ENCODE measurements around the gene LYAR. TPM values are rescaled to one million over a fixed set of nuclear protein-coding genes. Genes with fewer than 3 reads are reported as not detected.

Gene LYAR
- total RNA-seq, 3 donors from 2014 or later, result 5.2 to 12.9 (median 8.2) TPM

DNA sequence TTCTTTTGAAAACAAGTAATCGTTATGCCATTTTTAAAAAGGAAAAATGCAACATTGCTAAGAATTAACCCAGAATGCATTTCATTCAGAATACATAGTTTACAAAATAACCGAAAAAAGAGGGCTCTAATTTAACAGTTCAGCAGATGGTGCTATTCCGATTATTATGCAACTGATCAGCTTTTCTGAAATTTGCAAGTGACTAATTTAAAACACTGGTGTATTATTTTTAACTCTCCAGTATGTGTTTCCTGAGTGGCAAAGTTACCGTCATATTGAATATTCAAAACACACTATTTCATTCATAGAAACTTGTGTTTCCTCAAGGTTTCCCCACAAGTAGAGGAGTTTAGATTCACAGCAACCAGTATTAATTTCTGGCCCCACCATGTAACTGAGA, 21.2 kb upstream of the LYAR start:
- Histone ChIP-seq H3K4me3 (no peak overlapping the region), H3K36me3 (ENCODE audit: low read depth) (no peaks in the 10 kb centered on the region), H3K9me3 (no peaks in the 10 kb centered on the region), H3K4me1 (ENCODE audit: low read depth) (no peaks in the 10 kb centered on the region)
- intact Hi-C loops (cut with DNase I, micrococcal nuclease), result no loop called here
- ATAC-seq, result no peak
- DNase-seq, result no peak
- TF ChIP-seq, protein P1, sequence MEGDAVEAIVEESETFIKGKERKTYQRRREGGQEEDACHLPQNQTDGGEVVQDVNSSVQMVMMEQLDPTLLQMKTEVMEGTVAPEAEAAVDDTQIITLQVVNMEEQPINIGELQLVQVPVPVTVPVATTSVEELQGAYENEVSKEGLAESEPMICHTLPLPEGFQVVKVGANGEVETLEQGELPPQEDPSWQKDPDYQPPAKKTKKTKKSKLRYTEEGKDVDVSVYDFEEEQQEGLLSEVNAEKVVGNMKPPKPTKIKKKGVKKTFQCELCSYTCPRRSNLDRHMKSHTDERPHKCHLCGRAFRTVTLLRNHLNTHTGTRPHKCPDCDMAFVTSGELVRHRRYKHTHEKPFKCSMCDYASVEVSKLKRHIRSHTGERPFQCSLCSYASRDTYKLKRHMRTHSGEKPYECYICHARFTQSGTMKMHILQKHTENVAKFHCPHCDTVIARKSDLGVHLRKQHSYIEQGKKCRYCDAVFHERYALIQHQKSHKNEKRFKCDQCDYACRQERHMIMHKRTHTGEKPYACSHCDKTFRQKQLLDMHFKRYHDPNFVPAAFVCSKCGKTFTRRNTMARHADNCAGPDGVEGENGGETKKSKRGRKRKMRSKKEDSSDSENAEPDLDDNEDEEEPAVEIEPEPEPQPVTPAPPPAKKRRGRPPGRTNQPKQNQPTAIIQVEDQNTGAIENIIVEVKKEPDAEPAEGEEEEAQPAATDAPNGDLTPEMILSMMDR (IDR thresholded peaks at IDR 0.05), result no peak

DNA sequence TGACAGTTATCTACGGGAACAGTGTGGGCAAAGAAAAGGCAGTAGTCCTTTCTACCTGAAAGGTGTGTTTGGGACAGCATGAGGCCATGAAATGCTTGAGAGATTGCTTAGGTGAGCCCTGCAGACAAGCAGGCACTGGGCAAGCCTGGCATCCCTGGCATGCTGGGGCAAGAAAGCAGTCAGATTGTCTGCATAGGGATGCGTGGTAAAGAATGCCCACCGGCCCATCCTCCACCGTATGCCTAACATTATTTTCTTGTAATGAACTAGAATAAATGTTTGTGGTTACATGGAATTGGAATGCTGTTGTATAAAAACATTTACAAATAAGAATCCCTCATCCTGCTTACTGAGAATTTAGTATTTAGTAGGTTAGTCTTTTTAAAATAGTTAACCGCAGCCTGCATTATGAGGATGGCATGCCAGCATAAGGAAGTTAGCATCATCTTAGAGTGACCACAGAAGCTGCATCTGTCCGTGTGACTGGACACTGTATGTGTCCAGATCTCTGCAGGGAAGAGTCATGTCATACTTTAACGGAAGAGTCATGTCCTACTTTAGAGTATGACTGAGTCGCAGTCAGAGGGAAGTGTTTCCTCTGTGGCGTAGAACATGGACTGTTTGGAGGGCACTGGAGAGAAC, 19.0 kb upstream of the LYAR start:
- no peaks in the 10 kb centered on the region for H3K9me3 ChIP-seq
- H3K4me3 ChIP-seq, result no peak overlapping the region
- TF ChIP-seq, protein P1 (IDR thresholded peaks at IDR 0.05), result no peak
- ATAC-seq (no peak), DNase-seq (no peak)
- H3K4me1 ChIP-seq (ENCODE audit: low read depth), result no peaks in the 10 kb centered on the region
- intact Hi-C loops (cut with DNase I, micrococcal nuclease), result no loop called here
- H3K36me3 ChIP-seq (ENCODE audit: low read depth), result no peaks in the 10 kb centered on the region

DNA sequence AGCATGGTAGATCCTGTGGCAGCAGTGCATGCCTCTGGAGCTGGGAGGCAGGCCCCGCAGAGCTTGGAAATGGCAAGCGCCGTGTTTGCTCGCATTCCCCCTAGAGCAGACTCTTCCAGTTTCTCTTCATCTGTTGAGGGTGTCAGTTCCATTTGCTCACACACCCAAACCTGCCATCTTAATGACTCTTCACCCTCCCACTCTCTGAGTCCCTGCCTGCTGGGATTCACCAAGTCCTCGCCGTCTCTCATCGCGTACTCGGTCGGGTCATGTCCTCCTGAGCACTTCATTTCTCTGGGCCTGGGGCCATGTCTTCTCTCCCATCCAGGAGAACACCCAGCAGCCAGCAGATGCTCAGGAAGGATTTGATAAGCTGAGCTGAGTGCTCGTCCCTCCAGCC, 17.0 kb upstream of the LYAR start:
- TF ChIP-seq, protein P1 (IDR thresholded peaks at IDR 0.05), result no peak
- ATAC-seq, result no peak
- Histone ChIP-seq H3K9me3 (no peaks in the 10 kb centered on the region), H3K4me1 (ENCODE audit: low read depth) (no peaks in the 10 kb centered on the region), H3K4me3 (no peak overlapping the region), H3K36me3 (ENCODE audit: low read depth) (no peaks in the 10 kb centered on the region)
- intact Hi-C loops (cut with DNase I, micrococcal nuclease), result no loop called here
- DNase-seq, result no peak

DNA sequence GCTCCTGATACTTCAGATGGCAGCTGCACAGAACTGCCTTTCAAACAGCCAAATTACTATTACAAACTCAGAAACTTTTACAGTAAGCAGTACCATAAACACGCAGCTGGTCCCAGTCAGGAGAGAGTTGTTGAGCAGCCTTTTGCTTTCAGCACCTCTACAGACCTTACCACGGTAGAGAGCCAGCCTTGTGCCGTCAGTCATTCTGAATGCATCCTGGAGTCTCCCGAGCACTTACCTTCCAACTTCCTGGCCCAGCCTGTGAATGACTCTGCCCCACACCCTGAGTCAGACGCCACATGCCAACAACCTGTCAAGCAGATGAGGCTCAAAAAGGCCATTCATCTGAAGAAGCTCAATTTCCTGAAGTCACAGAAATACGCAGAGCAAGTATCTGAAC, 12.5 kb upstream of the LYAR start:
- Histone ChIP-seq H3K4me1 (ENCODE audit: low read depth) (no peaks in the 10 kb centered on the region), H3K4me3 (no peak overlapping the region), H3K36me3 (ENCODE audit: low read depth) (no peaks in the 10 kb centered on the region), H3K9me3 (no peaks in the 10 kb centered on the region)
- TF ChIP-seq, protein P1 (IDR thresholded peaks at IDR 0.05), result no peak
- no peak for ATAC-seq
- DNase-seq, result no peak
- intact Hi-C loops (cut with DNase I, micrococcal nuclease), result no loop called here

DNA sequence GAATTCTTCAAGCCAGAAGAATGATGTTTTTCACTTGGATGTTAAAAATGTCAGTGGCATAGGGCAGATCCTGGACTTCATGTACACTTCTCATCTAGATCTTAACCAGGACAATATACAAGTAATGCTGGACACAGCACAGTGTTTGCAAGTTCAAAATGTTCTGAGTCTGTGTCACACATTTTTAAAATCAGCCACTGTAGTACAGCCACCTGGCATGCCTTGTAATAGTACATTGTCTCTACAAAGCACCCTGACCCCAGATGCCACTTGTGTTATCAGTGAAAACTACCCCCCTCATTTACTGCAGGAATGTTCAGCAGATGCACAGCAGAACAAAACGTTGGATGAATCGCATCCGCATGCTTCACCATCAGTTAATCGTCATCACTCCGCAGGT, 12.0 kb upstream of the LYAR start:
- Histone ChIP-seq H3K4me3 (no peak overlapping the region), H3K4me1 (ENCODE audit: low read depth) (no peaks in the 10 kb centered on the region), H3K36me3 (ENCODE audit: low read depth) (no peaks in the 10 kb centered on the region), H3K9me3 (no peaks in the 10 kb centered on the region)
- ATAC-seq (no peak), DNase-seq (no peak)
- TF ChIP-seq, protein P1 (IDR thresholded peaks at IDR 0.05), result no peak
- intact Hi-C loops (cut with DNase I, micrococcal nuclease), result no loop called here

DNA sequence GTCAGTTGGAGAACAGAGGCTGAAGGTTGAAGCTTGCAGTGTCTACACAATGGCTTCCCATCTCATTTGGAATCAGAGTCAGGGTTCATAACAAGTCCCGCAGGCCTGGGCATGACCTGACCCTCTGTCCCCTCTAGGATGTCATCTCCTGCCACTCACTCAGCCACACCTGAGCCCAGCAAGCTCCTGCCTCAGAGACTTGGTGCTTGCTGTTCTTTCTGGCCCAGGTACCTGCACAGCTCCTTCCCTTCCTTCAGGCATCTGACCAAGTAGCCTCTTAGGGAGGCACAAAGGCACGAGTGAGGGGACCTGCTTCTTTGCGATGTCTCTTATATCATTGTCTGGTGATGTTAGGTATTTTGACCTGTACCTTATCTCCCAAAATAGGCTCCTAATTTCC, 9.1 kb upstream of the LYAR start:
- intact Hi-C loops (cut with DNase I, micrococcal nuclease), result no loop called here
- TF ChIP-seq, protein P1 (IDR thresholded peaks at IDR 0.05), result no peak
- no peaks in the 10 kb centered on the region for H3K4me1 ChIP-seq (ENCODE audit: low read depth)
- DNase-seq, result no peak
- no peaks in the 10 kb centered on the region for H3K9me3 ChIP-seq
- no peak overlapping the region for H3K4me3 ChIP-seq
- ATAC-seq, result no peak
- H3K36me3 ChIP-seq (ENCODE audit: low read depth), result no peaks in the 10 kb centered on the region
